Measurements from ENCODE around the gene SHROOM3. TPM values are rescaled to one million over a fixed set of nuclear protein-coding genes. Genes with fewer than 3 reads are reported as not detected.

Gene SHROOM3
- polyA plus RNA-seq, 3 donors: 36.8 to 41.2 (median 37.1) TPM

DNA sequence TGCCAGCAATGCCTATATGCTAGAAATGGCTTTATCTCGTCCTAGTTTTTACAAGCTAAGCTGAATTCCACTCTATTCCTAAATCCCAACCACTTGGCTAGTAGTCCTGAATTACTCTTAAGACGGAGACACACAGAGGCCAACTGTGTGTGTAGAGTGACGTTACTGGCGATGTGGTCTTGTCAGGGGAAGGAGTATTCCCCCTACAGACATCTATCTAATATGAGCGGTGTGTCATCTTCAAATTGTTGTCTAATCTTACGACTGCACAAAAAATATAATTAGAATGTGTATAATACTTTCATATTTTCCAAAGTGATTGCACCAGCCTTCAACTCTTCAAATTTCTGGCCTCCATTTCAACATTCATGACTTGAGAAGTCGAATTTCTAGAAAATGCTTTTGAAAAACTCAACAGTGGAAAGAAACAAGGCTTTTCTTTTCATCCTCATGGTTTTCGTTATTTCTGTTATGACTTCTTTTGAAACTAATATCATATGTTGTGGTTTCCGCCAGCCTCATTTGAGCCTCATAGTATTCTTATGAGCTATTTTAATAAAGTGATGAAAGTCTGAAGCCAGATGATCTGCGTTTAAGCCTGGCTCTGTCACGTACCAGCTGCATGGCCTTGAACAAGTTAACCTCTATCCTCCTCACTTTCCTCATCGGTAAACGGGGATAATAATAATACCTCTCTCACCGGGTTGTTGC, 330.6 kb downstream of the SHROOM3 start:
- no peak for DNase-seq

DNA sequence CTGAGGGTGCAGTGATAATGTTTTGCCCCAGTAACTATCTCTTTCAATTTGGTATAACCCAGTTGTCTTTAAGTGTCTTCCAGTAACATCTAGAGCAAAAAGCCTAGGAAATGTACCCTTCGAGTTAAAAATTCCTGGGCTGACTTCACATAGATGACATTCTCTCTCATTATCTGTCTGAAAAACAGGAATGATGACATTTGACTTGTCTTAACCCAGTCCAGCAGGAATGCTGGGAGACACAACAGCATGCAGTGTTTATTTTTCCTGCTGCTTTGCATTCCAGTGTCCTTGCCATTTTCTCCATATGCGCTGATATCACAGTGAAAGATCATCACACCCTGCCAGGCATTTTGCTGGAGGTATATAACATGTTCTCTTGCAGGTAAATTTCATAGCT, 333.0 kb downstream of the SHROOM3 start:
- no peak for DNase-seq

DNA sequence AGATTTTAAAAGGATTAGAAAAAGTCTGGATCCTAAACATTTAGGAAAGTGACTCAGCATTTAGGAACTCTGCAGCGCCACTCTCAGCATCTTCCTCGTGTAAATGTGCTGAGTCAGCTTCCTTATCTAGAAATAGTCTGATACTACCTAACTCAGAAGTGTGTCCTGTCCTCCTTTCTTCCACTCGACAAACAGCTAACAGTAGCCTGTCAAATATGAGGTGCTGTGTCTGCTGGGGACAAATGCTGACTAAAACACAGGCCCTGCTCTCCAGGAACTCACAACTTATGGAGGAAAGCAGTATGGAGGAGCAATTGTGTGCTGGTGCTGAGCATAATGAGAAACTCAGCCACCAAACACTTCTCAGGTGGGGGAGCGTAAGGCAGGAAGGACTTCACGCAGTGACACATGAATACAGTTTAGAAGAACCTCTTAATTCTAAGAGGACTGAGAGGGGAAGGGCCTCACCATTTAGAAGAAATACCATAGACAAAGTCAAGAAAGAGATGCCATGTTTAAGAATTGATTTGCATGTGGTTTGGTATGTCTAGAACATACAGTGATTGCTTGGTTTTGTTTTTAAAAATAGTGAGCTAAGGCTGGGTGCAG, 337.6 kb downstream of the SHROOM3 start:
- DNase-seq: no peak

DNA sequence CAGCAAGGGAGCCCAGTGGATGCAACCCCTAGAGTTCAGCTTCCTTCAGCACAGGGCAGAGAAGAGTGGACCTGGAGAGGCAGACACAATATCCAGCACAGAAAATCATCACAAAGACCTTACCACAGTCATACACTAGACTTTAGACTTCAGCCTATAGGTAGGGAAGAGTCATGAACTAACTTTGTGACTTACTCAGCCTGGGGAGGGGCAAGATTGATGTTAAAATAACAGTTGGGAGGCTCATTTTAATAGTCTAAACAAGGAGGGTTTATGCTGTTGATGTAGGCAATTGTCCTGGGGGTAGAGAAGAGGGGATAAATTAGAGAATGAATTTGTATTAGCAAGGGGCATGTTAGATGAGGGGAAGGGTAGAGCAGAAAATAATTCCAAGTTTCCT, 338.7 kb downstream of the SHROOM3 start:
- no peak for DNase-seq

DNA sequence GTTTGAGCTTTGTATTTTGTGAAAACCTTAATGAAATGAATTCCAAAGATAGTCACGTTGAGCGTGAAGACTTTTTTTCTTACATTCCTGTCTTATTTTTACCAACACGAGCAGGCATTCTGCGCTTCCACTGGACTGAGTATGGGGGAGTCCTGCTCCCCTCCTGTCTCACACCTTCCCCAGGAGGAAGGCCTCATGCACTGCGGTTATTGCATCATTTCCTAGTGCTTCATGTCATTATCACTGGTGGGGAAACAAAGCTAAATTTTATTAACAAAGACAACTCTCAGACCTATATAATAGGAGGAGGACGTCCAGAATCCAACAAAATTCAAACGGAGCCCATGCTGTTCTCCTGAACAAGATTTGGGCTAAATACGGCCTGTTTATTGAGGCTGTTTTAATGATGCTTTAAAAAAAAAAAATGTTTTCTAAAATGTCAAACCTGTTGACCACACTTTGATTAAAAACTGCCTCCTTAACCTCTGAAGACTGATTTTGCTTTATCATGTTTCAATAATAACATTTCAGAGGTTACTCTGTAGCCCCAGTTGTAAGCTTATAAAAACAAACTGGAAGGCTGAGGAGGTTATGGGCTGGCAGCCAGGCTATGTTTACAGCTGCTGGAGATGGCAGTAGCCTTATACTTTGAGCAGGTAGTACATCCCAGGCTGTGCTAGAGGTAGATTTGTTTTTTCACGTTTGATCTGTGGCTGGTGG, 344.9 kb downstream of the SHROOM3 start:
- DNase-seq: no peak

DNA sequence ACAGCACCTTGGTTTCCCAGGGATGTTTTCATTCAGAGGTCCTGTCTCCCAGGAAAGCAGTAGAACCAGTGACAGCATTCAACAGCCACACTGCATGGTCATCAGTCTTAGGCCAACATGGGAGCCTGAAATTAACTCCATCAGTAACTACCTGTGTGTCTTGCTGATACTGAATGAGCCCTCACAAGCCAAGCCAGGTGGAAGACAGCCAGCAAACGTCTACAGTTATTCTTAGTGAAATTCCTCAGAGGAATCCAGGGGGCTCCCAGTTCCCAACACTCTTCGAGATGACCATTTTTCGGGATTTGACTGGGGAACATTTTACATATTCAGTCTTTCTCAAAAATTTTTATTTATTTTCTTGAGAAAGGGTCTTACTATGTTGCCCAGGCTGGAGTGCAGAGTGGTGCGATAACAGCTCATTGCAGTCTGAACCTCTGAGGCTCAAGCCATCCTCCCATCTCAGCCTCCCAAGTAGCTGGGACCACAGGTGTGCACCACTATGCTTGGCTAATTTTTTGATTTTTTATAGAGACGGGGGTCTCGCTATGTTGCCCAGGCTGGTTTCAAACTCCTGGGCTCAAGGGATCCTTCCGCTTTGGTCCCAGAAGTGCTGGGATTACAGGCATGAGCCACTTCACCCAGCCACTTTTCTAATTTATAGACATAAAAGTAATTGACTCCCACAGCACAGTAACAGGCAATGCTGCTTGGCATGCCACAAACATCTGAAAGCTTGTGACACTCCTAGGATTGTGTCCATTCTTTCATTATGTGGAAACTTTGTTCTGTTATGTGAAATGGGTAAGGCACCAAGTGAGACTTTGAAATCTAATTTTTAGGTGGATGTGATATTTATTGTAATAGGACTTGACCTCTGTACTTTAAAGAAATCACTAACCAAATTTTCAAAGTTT, 346.0 kb downstream of the SHROOM3 start:
- no peak for DNase-seq

DNA sequence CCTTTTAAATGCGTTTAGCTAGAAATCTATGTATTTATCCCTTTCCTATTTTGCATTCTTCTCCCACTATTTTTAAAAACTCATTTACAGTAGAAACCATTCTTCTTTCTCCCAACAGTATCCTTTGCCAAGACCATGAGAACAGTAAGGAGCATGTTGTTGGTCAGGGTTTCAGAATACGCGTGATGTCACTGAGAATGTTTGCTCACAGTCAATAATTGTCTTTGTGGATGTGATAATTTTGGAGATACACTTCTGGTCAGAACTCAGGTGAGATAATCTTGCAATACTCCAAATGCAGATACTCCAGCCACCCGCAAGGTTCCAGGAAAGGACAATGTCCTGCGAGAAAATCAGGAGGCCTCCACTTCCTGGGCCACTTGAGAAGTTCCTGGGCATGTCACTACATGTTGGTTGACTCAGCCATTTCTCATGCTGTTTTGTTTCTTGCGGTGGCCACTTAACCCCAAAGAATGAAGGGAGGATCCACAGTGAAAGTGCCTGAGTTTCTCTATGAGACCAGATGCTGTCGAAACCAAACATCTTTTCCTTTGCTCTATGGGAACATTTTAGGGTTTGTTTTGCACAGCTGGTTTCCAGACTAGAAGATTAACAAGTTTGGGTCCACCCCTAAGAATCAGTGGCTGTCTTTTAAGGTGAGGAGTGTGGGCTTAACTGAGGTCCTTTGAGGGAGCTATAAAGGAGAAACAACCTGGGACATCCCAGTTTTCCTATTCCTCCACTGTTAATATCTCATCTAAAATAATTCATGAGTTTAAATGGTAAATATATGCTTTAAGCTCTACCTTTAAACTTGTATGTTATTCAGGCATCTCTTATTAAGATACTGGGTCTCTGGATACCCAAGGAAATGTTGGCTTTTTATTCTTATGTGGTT, 346.9 kb downstream of the SHROOM3 start:
- no peak for DNase-seq

DNA sequence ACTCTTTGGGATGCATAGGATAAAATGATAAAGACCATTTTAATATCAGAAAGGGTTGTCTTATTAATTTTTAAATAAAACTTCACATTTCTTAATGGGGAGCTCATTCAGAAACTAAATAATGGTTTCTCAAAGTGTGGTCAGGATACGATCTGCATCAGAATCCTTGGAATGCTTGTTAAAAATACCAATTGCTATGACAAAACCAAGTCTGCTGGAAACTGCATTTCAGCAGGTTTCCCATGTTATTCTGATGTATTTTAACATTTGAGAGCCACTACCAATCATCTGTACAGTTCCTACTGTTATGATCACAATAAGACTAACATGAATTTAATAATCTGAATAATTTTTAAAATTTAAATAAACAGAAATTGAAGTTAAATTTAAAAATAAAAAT, 347.8 kb downstream of the SHROOM3 start:
- DNase-seq: no peak

DNA sequence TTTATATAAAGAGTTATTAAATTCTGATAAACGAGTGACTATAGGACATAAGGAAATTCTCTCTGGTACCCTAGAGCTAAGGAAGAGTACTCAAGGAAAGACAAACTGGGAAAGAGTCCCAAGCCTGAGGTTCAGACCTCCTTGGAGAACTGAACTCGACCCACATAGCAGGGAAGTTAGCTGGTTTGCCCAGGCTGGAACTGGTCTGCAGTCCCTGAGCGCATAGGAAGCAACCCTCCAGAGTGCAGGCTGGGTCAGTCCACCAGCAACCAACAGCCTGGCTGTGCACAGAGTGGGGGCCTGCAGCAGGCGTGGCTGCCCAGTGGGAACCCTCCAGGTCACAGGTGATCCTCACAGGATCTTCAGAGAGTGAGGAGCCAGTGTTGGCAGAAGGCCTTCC, 348.8 kb downstream of the SHROOM3 start:
- DNase-seq: no peak

DNA sequence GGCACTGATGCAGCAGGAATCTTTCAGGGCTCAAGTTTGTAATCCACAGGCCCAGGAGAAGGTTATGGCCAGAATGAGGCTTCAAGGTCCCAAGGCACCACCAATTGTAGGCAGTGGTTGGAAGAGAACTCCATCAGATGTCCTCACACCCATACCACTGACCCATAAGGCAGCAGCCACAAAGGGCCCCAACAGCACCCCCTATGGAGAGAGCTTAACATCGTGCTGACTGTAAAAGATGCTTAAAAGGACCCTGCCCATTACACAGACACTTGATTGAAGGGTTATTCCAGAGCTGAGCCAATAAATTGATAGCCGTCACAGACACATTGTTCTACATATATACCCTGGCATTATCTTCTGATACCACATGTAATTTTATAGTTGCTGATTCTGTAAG, 349.2 kb downstream of the SHROOM3 start:
- DNase-seq: no peak

DNA sequence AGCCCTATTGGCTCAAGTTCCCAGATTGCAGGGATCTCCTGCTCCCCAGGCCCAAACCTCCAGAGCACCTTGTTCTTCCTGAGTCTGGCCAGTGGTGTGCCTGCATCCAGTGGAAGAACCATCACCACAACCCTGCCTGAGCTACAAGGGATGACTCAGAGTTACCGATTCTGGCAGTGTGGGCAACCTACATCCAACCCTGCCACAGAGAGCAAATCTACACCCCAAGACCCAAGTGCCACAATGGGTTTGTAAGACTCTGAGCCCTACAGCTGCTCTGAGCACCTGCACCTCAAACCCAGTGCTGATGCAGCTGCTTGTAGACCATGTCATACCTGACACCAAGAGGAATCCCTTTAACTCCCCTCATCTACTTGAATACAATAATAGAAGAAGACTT, 352.9 kb downstream of the SHROOM3 start:
- no peak for DNase-seq

DNA sequence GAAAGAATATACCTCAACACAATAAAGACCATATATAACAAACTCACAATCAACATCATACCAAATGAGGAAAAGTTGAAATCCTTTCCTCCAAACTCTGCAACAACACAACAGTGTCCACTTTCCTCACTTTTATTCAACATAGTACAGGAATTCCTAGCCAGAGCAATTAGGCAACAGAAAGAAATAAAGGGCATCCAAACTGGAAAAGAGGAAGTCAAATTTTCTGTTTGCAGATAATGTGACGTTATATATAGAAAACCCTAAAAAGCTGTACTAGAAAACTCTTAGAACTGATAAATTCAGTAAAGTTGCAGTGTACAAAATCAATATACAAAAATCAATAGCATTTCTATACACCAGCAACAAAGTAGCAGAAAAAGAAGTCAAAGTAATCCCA, 355.3 kb downstream of the SHROOM3 start:
- no peak for DNase-seq

DNA sequence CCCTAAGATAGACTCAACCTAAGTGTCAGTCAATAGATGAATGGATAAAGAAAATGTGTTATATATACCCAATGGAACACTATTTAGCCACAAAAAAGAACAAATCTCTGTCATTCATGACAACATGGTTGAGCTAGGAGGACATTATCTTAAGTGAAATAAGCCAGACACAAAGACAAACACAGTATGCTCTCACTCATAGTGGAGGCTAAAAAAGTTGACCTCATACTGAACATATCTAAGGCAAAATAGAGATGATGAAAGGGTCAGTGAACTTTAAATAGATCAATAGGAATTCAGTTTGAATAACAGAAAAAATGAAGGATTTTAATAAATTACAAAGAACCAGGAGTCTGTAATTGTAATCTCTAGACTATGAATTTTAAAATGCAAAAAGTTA, 356.4 kb downstream of the SHROOM3 start:
- DNase-seq: no peak

DNA sequence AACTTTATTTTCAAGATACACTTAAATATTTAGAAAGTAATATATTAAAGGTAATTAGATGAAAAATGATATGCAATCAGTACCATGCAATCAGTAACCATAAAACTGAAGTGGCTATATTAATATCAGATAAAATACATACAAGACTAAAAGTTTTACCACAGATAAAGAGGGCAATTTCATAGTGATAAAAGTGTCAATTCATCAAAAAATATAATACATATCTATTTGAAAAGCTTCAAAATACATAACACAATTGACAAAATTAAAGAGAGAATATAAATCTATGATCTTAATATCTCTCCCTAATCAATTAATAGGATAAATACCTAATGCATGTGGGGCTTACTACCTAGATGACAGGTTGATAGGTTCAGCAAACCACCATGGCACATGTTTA, 357.4 kb downstream of the SHROOM3 start:
- no peak for DNase-seq

DNA sequence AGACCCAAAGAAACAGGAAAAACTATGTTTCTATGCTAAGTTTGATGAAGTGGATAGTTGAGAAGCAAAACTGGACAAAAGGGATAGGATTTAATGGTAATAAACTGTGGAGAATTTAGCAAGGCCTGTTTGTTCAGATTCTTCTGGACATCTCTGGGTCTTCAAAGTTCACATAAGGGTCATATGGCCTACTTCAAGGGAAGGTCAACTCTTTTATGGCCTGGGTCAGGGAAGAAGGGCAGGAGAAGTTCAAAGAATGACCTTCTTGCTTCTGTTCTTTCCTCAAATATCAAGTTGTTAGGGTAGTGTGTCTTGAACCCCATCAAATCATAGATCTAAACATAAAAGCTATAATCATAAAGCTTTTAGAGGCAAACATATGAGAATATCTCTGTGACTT, 360.2 kb downstream of the SHROOM3 start:
- no peak for DNase-seq

DNA sequence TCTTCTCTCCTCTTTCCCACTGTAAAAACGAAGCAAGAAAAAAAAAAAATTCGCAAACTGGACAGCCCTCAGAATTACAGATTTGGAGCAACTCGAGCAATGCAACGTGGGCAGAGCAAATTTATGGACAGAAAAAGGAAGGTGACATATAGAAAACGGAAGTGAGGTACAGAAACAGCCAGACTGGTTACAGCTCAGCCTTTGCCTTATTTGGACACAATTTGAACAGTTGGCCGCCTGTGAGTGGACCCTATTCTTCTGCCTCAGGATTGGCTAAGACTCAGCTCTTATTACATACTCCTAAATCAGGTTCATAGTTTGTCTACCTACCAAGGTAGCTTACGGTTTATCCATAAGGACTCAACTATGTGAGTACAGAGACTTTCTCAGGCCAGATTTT, 364.1 kb downstream of the SHROOM3 start:
- no peak for DNase-seq

DNA sequence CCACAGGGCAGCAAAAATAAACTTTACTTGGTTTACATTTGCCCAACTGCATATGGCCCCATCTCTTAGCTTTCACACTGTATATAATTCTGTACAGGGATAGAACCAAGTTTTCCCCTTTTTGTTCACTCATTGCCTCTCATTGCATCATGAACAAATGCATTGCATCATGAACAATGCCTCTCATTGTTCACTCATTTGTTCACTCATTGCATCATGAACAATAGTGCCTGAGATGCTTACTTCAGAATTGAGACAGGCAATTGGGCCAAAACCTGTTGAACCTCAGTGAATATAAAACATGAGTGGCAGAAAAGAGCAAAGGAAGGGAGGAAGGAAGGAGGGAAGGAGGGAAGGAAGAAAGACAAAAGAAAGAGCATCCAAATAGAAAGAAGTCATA, 364.7 kb downstream of the SHROOM3 start:
- no peak for DNase-seq

DNA sequence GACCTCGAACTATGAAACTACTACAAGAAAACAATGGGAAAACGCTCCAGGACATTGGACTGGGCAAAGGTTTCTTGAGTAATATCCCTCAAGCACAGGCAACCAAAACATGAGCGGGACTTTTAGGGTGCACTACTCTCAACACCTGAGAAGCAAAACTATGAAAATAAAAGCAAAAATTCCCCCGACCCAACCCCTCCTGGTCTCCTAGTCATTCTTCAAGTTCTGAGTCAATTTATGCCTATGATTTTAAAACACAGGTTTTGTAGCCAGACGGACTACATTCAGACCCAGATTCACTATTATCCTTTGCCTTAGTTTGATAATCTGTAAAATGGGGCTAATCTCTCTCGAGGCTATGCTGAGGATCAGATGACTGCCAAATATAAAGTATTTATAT, 365.9 kb downstream of the SHROOM3 start:
- DNase-seq: no peak

DNA sequence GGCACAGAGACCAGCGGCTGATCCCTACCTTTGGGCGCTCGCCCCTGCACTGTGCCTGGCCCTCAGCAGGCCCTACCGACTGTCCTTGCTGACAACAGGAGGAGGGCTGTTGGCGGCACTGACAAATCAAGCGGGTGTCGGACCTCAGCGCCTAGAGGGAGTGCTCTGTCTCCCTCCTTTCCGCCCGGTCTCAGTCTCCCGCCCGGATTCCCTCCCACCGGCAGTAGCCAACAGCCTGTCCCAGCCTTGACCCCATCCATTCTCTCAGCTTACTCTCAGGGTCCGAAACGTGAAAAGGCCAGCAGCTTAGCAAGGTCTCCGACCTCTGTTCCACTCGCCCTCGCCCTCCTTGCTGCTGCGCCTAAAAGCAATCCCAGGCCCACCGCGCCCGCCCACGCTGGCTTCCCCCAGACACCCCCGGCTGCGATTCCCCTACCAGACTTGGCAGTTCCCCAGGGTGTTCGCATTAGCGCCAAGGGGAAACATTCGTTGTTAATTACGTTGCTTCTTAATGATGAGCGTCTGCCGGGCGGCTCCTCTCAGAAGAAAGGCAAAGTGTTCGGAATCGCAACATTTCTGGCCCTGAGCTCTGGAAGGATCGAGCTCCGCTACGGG, 366.7 kb downstream of the SHROOM3 start:
- DNase-seq: no peak

DNA sequence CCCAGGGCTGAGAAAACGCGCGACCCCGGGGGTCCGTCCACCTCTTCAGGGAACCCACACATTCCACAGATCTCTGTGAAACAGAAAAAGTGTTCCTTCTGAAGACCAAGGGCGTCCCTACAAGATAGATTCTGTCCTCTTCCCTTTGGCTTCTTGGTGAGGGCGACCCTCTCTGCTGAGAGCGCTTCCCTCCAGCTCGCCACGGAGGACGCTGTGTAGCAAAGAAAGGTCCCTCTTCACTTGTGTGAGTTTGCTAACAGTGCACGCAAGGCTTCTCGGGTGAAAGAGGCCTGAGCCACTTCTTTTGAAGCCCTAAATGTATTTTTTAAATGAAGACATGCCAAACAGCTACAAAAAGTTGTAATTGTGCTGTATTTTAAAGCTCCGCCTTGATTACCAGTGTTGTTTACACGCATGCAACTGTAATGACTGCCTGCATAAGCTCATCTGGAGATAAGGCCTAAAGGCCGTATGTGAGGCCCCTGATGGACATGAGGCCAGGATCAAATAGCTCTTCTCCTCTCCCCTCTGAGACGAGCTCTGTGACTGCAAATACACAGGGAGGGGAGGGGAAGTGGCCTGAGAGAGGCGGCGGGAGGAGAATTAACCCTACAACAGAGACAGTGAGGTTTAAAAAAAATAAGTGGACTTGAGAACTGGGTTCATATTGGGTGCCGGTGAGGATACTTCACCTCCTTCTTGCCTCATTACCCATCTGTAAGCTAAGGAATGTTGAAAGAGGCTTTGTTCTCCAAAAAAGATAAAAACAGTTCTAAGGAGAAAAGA, 367.4 kb downstream of the SHROOM3 start:
- no peak for DNase-seq
